Hepatocyte (in vitro differentiated cells): ENCODE measurements around the gene ABI3BP. TPM values are rescaled to one million over a fixed set of nuclear protein-coding genes. Genes with fewer than 3 reads are reported as not detected.

Experiments
- DNase-seq: peaks from one replicate; pipeline ENCODE4 v3.0.0-alpha.2; 2016; ENCODE audit warnings: low spot score
- H2AFZ ChIP-seq: fragments of 200-600 bp; sonication (generic); 2 replicates; pipeline ENCODE4 v1.6.0; 2016; ENCODE audit warnings: antibody characterized with exemption, mild to moderate bottlenecking
- H3K27ac ChIP-seq: fragments of 200-600 bp; sonication (generic); 2 replicates; pipeline ENCODE4 v1.5.1; 2016; ENCODE audit warnings: mild to moderate bottlenecking
- H3K27me3 ChIP-seq: fragments of 200-600 bp; sonication (generic); 2 replicates; pipeline ENCODE4 v1.6.1; 2016
- H3K36me3 ChIP-seq: fragments of 200-600 bp; sonication (generic); replicated peaks from 2 replicates; pipeline ENCODE4 v1.5.1; 2016; ENCODE audit warnings: low read depth; ENCODE audit not compliant: insufficient read depth
- H3K4me1 ChIP-seq: fragments of 200-600 bp; sonication (generic); 2 replicates; pipeline ENCODE4 v1.5.1; 2016; ENCODE audit warnings: mild to moderate bottlenecking, moderate library complexity; ENCODE audit not compliant: insufficient read depth
- H3K4me2 ChIP-seq: fragments of 200-600 bp; sonication (generic); 2 replicates; pipeline ENCODE4 v1.6.0; 2016
- H3K4me3 ChIP-seq: fragments of 200-600 bp; sonication (generic); 2 replicates; pipeline ENCODE4 v1.5.1; 2016; ENCODE audit warnings: mild to moderate bottlenecking
- H3K79me2 ChIP-seq: fragments of 200-600 bp; sonication (generic); 2 replicates; pipeline ENCODE4 v1.6.0; 2017; ENCODE audit warnings: mild to moderate bottlenecking
- H3K9me2 ChIP-seq: fragments of 200-600 bp; sonication (generic); replicated peaks from 2 replicates; pipeline ENCODE4 v1.6.0; 2017; ENCODE audit warnings: mild to moderate bottlenecking; ENCODE audit not compliant: insufficient read depth
- H3K9me3 ChIP-seq: fragments of 200-600 bp; sonication (generic); 2 replicates; pipeline ENCODE4 v1.5.1; 2016; ENCODE audit warnings: low read depth, mild to moderate bottlenecking
- H4K20me1 ChIP-seq: fragments of 200-600 bp; sonication (generic); 2 replicates; pipeline ENCODE4 v1.6.0; 2016; ENCODE audit warnings: mild to moderate bottlenecking; ENCODE audit not compliant: insufficient read depth, poor library complexity, severe bottlenecking
- CTCF ChIP-seq: fragments of 200-600 bp; sonication (generic); IDR thresholded peaks from 2 replicates; pipeline ENCODE4 v1.5.1; 2016; ENCODE audit warnings: antibody characterized with exemption, mild to moderate bottlenecking; ENCODE audit not compliant: poor library complexity
- EZH2 ChIP-seq: fragments of 200-600 bp; sonication (generic); IDR thresholded peaks from 2 replicates; pipeline ENCODE4 v1.6.1; 2016; ENCODE audit warnings: antibody characterized with exemption, mild to moderate bottlenecking, borderline replicate concordance
- EZH2phosphoT487 ChIP-seq: fragments of 200-600 bp; sonication (generic); IDR thresholded peaks from one replicate; pipeline ENCODE4 v1.6.1; 2018; ENCODE audit warnings: antibody characterized with exemption, mild to moderate bottlenecking, low read depth, moderate library complexity; ENCODE audit not compliant: unreplicated experiment, severe bottlenecking
- WGBS: methylation state at CpG from one replicate; pipeline ENCODE4 v1.1.6; 2016; ENCODE audit warnings: low lambda C conversion rate; ENCODE audit errors: missing lambda C conversion rate; 5-methylcytosine and 5-hydroxymethylcytosine counted together
- polyA plus RNA-seq: library from polyadenylated mRNA; unstranded; fragments of >200 nt; fragmentation: Nextera tagmentation; extraction: Ambion mirVana; gene quantifications from 2 replicates; pipeline ENCODE4 v1.2.1, GENCODE V29; 2016
- total RNA-seq: library from RNA; depleted of rRNA; stranded (reverse); fragments of >200 nt; gene quantifications from 2 replicates; pipeline ENCODE4 v1.2.3, GENCODE V29; 2014

The ABI3BP gene
- total and polyA plus RNA-seq, 2 experiments from 2014 or later, result 10.4 to 18.6 TPM

DNA sequence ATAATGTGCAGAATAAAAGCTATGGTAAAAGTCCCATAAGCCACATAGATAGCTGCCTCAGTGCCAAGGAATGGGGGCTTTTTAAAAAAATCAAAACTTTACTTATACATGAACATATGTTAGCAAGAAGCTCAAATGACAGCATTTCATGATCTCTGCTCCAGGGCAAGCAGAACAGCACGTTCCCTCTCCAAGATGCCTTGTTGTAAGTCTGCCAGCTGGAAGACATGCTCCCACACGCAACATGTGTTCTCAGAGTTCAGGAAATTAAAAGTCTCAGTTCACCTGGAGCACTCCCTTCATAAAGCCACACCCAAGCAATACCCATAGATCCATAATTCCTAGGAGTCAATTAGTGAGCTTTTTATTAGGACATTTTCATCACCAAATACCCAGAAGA, 52.2 kb downstream of the ABI3BP start:
- no peaks in the 10 kb centered on the region for H4K20me1 ChIP-seq
- no peaks in the 10 kb centered on the region for H3K9me2 ChIP-seq
- WGBS, result 88% methylated on average over 2 of the region's 2 CpGs
- DNase-seq, result no peak
- H3K4me3 ChIP-seq, result no peak overlapping the region
- H3K27me3 ChIP-seq, result no peaks in the 10 kb centered on the region
- no peaks in the 10 kb centered on the region for H3K79me2 ChIP-seq
- no peak overlapping the region for H3K4me2 ChIP-seq
- H2AFZ ChIP-seq, result no peak overlapping the region
- no peak for TF ChIP-seq EZH2
- no peak for TF ChIP-seq EZH2phosphoT487
- no peak for TF ChIP-seq CTCF
- no peaks in the 10 kb centered on the region for H3K36me3 ChIP-seq
- no peaks in the 10 kb centered on the region for H3K4me1 ChIP-seq
- no peak overlapping the region for H3K27ac ChIP-seq
- no peaks in the 10 kb centered on the region for H3K9me3 ChIP-seq

GRCh38 chr3:100936931-100937330, 56.3 kb downstream of the ABI3BP start:
- H3K4me2 ChIP-seq, result no peak overlapping the region
- H2AFZ ChIP-seq, result no peak overlapping the region
- H3K27me3 ChIP-seq, result no peaks in the 10 kb centered on the region
- H3K9me2 ChIP-seq, result no peaks in the 10 kb centered on the region
- H3K4me1 ChIP-seq, result no peaks in the 10 kb centered on the region
- no peaks in the 10 kb centered on the region for H3K79me2 ChIP-seq
- H3K4me3 ChIP-seq, result no peak overlapping the region
- TF ChIP-seq EZH2, result no peak
- no peak for TF ChIP-seq EZH2phosphoT487
- no peak for TF ChIP-seq CTCF
- H3K27ac ChIP-seq, result no peak overlapping the region
- H3K9me3 ChIP-seq, result no peaks in the 10 kb centered on the region
- H3K36me3 ChIP-seq, result no peaks in the 10 kb centered on the region
- no peaks in the 10 kb centered on the region for H4K20me1 ChIP-seq
- DNase-seq, result no peak
- WGBS, result 70% methylated on average over 1 of the region's 1 CpG

GRCh38 chr3:100932491-100932890, 60.7 kb downstream of the ABI3BP start:
- Histone ChIP-seq H3K4me3 (no peak overlapping the region), H3K4me1 (no peaks in the 10 kb centered on the region), H3K9me2 (no peaks in the 10 kb centered on the region), H3K27ac (no peak overlapping the region), H2AFZ (no peak overlapping the region), H3K4me2 (no peak overlapping the region), H3K79me2 (no peaks in the 10 kb centered on the region), H3K36me3 (no peaks in the 10 kb centered on the region), H3K27me3 (no peaks in the 10 kb centered on the region), H4K20me1 (no peaks in the 10 kb centered on the region), H3K9me3 (no peaks in the 10 kb centered on the region)
- no peak for TF ChIP-seq EZH2
- no peak for DNase-seq
- 77% methylated on average over 4 of the region's 4 CpGs for WGBS

GRCh38 chr3:100928638-100929428, 64.4 kb downstream of the ABI3BP start:
- Histone ChIP-seq H3K9me2 (no peaks in the 10 kb centered on the region), H3K79me2 (no peaks in the 10 kb centered on the region), H3K27me3 (peaks cover 2% of the 10 kb centered on the region), H3K4me3 (no peak overlapping the region), H3K4me1 (no peaks in the 10 kb centered on the region), H3K36me3 (no peaks in the 10 kb centered on the region), H3K27ac (no peak overlapping the region), H3K4me2 (no peak overlapping the region), H3K9me3 (no peaks in the 10 kb centered on the region), H4K20me1 (no peaks in the 10 kb centered on the region), H2AFZ (no peak overlapping the region)
- no peak for DNase-seq
- 82% methylated on average over 6 of the region's 6 CpGs for WGBS
- TF ChIP-seq EZH2 (no peak), CTCF (no peak), EZH2phosphoT487 (no peak)
